HepG2 (cell line): Measurements from ENCODE around the gene FN1. TPM values are rescaled to one million over a fixed set of nuclear protein-coding genes. Genes with fewer than 3 reads are reported as not detected.

ENCODE experiments used
- ARNT ChIP-seq: fragments of 450-650 bp; IDR thresholded peaks from 2 replicates; pipeline ENCODE4 v1.6.1; 2017
- GTF2F1 ChIP-seq: fragments of 150-350 bp; IDR thresholded peaks from 2 replicates; pipeline ENCODE4 v1.6.1; 2014; ENCODE audit warnings: low read length
- HDAC6 ChIP-seq: fragments of 200-600 bp; sonication (generic); IDR thresholded peaks from 2 replicates; pipeline ENCODE4 v1.7.0; 2017; ENCODE audit warnings: mild to moderate bottlenecking, antibody characterized with exemption, low read length, low read depth
- NCOA1 ChIP-seq: sonication (generic); formaldehyde crosslinking; IDR thresholded peaks from 2 replicates; pipeline ENCODE4 v1.9.0; 2021; ENCODE audit warnings: missing genetic modification reagents
- NFKB2 ChIP-seq: sonication (generic); formaldehyde crosslinking; IDR thresholded peaks from 2 replicates; pipeline ENCODE4 v1.4.0; 2020; ENCODE audit warnings: missing genetic modification reagents, borderline replicate concordance
- POLR2A ChIP-seq, 2 experiments: IDR thresholded peaks; 2 replicates each; pipeline ENCODE4 v1.6.1; 2011; ENCODE audit warnings: low read depth in 2 of 2, low read length in 2 of 2, mild to moderate bottlenecking in 1 of 2, moderate library complexity in 1 of 2; ENCODE audit not compliant: insufficient read depth in 1 of 2
- ZNF430 ChIP-seq: sonication (generic); formaldehyde crosslinking; IDR thresholded peaks from 2 replicates; pipeline ENCODE4 v1.9.0; 2021; ENCODE audit warnings: mild to moderate bottlenecking, missing genetic modification reagents
- ZNF713 ChIP-seq: sonication (generic); formaldehyde crosslinking; IDR thresholded peaks from 2 replicates; pipeline ENCODE4 v1.4.0; 2020; ENCODE audit warnings: mild to moderate bottlenecking, missing genetic modification reagents
- ZNF737 ChIP-seq: sonication (generic); formaldehyde crosslinking; IDR thresholded peaks from 2 replicates; pipeline ENCODE4 v1.5.0; 2020; ENCODE audit warnings: missing genetic modification reagents, mild to moderate bottlenecking, borderline replicate concordance
- polyA plus RNA-seq, 8 experiments: library from polyadenylated mRNA; depleted of rRNA in 3 of 8; stranded (reverse) in 7 of 8; unstranded in 1 of 8; fragments of >200 nt; fragmentation: Illumina TruSeq in 4 of 8; extraction: Trizol in 4 of 8; gene quantifications; 2 replicates each; pipeline versions ENCODE4 v1.2.1 to v1.2.3, GENCODE V29; 2011 to 2016; ENCODE audit warnings: low read depth in 4 of 8, missing spikeins in 1 of 8, mixed read lengths in 1 of 8; ENCODE audit not compliant: insufficient read depth in 1 of 8
- total RNA-seq, 5 experiments: library from RNA; depleted of rRNA; stranded (reverse); fragments of >200 nt; fragmentation: Illumina TruSeq; extraction: Trizol; gene quantifications; 2 replicates each; pipeline ENCODE4 v1.2.3, GENCODE V29; 2016; ENCODE audit warnings: low read depth in 1 of 5
- TF ChIP-seq, protein P1 (sequence below): sonication (generic); formaldehyde crosslinking; IDR thresholded peaks from 2 replicates; pipeline ENCODE4 v1.4.0; 2020; ENCODE audit warnings: missing genetic modification reagents, borderline replicate concordance
- TF ChIP-seq, protein P2 (sequence below): sonication (generic); formaldehyde crosslinking; IDR thresholded peaks from 2 replicates; pipeline ENCODE4 v1.4.0; 2020; ENCODE audit warnings: missing genetic modification reagents
- TF ChIP-seq, protein P3 (sequence below): sonication (generic); formaldehyde crosslinking; IDR thresholded peaks from 2 replicates; pipeline ENCODE4 v1.4.0; 2020; ENCODE audit warnings: missing genetic modification reagents

Gene FN1
- total and polyA plus RNA-seq, 2 of the 13 experiments (the other 11 are each of a cell fraction or from before 2014, with no cell fraction given), result 1,847 to 6,471 TPM

DNA sequence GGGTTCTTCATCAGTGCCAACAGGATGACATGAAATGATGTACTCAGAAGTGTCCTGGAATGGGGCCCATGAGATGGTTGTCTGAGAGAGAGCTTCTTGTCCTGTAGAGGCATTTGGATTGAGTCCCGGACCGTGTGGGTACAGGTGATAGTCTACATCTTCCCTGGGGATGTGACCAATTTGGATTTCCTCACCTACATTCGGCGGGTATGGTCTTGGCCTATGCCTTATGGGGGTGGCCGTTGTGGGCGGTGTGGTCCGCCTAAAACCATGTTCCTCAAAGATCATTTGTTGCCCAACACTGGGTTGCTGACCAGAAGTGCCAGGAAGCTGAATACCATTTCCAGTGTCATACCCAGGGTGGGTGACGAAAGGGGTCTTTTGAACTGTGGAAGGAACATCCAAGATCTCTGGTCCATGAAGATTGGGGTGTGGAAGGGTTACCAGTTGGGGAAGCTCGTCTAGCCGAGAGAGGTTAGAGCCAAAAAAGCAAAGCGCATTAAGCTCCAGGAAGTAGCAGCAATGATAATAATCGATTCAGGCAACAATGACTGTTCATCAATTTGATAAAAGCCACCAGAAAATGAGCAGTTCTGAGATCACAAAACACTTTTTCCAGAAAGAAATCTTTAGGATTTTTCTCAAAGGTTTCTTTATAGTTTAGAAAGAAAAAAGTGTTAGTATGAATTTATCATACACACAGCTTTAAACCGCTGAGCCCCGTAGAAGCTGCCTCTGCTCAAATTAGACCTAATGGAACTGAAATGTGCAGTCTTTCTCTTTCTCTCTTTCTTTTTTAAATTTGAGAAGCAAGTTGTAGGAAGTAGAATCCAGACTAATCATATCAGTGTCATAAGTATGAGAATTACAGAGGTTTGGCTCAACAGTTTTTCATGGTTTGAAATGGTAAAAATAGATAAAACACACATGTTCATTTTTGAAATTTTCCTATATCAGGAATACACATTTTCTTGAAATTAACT is 63.7 kb downstream of the FN1 start (continued):
- TF ChIP-seq, protein P1, sequence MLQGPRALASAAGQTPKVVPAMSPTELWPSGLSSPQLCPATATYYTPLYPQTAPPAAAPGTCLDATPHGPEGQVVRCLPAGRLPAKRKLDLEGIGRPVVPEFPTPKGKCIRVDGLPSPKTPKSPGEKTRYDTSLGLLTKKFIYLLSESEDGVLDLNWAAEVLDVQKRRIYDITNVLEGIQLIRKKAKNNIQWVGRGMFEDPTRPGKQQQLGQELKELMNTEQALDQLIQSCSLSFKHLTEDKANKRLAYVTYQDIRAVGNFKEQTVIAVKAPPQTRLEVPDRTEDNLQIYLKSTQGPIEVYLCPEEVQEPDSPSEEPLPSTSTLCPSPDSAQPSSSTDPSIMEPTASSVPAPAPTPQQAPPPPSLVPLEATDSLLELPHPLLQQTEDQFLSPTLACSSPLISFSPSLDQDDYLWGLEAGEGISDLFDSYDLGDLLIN (CRISPR knock-in tag), result 0 out of 2 replicates have a peak, but pooled peaks have one; percentile 32
- TF ChIP-seq, protein P2, sequence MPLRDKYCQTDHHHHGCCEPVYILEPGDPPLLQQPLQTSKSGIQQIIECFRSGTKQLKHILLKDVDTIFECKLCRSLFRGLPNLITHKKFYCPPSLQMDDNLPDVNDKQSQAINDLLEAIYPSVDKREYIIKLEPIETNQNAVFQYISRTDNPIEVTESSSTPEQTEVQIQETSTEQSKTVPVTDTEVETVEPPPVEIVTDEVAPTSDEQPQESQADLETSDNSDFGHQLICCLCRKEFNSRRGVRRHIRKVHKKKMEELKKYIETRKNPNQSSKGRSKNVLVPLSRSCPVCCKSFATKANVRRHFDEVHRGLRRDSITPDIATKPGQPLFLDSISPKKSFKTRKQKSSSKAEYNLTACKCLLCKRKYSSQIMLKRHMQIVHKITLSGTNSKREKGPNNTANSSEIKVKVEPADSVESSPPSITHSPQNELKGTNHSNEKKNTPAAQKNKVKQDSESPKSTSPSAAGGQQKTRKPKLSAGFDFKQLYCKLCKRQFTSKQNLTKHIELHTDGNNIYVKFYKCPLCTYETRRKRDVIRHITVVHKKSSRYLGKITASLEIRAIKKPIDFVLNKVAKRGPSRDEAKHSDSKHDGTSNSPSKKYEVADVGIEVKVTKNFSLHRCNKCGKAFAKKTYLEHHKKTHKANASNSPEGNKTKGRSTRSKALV (CRISPR knock-in tag), result 0 out of 2 replicates have a peak, but pooled peaks have one; percentile 50
- TF ChIP-seq ZNF713 (CRISPR knock-in tag) (no peak), HDAC6 (no peak), ZNF430 (CRISPR knock-in tag) (no peak), ZNF737 (CRISPR knock-in tag) (0 out of 2 replicates have a peak, but pooled peaks have one; percentile 40), ARNT (no peak), GTF2F1 (no peak), POLR2A (IDR thresholded peaks at IDR 0.05; ENCODE audit: insufficient read depth in 1 of 2, low read depth in 2 of 2, low read length in 2 of 2) (peak; percentile 18 to 34; a peak in 2 of 4 replicates), NCOA1 (CRISPR knock-in tag) (no peak), NFKB2 (0 out of 2 replicates have a peak, but pooled peaks have one; percentile 22)
- TF ChIP-seq, protein P3, sequence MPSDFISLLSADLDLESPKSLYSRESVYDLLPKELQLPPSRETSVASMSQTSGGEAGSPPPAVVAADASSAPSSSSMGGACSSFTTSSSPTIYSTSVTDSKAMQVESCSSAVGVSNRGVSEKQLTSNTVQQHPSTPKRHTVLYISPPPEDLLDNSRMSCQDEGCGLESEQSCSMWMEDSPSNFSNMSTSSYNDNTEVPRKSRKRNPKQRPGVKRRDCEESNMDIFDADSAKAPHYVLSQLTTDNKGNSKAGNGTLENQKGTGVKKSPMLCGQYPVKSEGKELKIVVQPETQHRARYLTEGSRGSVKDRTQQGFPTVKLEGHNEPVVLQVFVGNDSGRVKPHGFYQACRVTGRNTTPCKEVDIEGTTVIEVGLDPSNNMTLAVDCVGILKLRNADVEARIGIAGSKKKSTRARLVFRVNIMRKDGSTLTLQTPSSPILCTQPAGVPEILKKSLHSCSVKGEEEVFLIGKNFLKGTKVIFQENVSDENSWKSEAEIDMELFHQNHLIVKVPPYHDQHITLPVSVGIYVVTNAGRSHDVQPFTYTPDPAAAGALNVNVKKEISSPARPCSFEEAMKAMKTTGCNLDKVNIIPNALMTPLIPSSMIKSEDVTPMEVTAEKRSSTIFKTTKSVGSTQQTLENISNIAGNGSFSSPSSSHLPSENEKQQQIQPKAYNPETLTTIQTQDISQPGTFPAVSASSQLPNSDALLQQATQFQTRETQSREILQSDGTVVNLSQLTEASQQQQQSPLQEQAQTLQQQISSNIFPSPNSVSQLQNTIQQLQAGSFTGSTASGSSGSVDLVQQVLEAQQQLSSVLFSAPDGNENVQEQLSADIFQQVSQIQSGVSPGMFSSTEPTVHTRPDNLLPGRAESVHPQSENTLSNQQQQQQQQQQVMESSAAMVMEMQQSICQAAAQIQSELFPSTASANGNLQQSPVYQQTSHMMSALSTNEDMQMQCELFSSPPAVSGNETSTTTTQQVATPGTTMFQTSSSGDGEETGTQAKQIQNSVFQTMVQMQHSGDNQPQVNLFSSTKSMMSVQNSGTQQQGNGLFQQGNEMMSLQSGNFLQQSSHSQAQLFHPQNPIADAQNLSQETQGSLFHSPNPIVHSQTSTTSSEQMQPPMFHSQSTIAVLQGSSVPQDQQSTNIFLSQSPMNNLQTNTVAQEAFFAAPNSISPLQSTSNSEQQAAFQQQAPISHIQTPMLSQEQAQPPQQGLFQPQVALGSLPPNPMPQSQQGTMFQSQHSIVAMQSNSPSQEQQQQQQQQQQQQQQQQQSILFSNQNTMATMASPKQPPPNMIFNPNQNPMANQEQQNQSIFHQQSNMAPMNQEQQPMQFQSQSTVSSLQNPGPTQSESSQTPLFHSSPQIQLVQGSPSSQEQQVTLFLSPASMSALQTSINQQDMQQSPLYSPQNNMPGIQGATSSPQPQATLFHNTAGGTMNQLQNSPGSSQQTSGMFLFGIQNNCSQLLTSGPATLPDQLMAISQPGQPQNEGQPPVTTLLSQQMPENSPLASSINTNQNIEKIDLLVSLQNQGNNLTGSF (CRISPR knock-in tag), result peak; percentile 61; the same call in 1 of the 2 replicates
